ENCODE results near the gene ITIH3.

ITIH3 gene

GRCh38 chr3:52793702-52794611 lies 639 bp upstream of the ITIH3 start:
- no peak overlapping the region for H3K4me3 ChIP-seq (ENCODE audit: low read depth, low read length)

GRCh38 chr3:52795298-52795900 lies 803 bp downstream of the ITIH3 start:
- no peak overlapping the region for H3K4me3 ChIP-seq (ENCODE audit: low read depth, low read length)

- no peak overlapping the region for H3K4me3 ChIP-seq (ENCODE audit: low read depth, low read length)
These were observed 1.8 kb downstream of the ITIH3 start for GRCh38 chr3:52796411-52796810.

- no peak overlapping the region for H3K4me3 ChIP-seq (ENCODE audit: low read depth, low read length)
These were observed 3.9 kb downstream of the ITIH3 start for GRCh38 chr3:52798376-52798977.

- no peak overlapping the region for H3K4me3 ChIP-seq (ENCODE audit: low read depth, low read length)
These were observed 4.4 kb downstream of the ITIH3 start for GRCh38 chr3:52798978-52799476.

GRCh38 chr3:52800079-52800478 lies 5.5 kb downstream of the ITIH3 start:
- H3K4me3 ChIP-seq (ENCODE audit: low read depth, low read length), result no peak overlapping the region

GRCh38 chr3:52801839-52802238 lies 7.2 kb downstream of the ITIH3 start:
- no peak overlapping the region for H3K4me3 ChIP-seq (ENCODE audit: low read depth, low read length)

GRCh38 chr3:52805270-52806039 lies 10.9 kb downstream of the ITIH3 start:
- no peak overlapping the region for H3K4me3 ChIP-seq (ENCODE audit: low read depth, low read length)

- H3K4me3 ChIP-seq (ENCODE audit: low read depth, low read length), result no peak overlapping the region
These were observed 14.6 kb downstream of the ITIH3 start for GRCh38 chr3:52809149-52809548.

GRCh38 chr3:52809662-52810377 lies 15.2 kb downstream of the ITIH3 start:
- H3K4me3 ChIP-seq (ENCODE audit: low read depth, low read length), result no peak overlapping the region

GRCh38 chr3:52810923-52811322 lies 16.3 kb downstream of the ITIH3 start:
- H3K4me3 ChIP-seq (ENCODE audit: low read depth, low read length), result no peak overlapping the region

- H3K4me3 ChIP-seq (ENCODE audit: low read depth, low read length), result no peak overlapping the region
These were observed 16.9 kb downstream of the ITIH3 start for GRCh38 chr3:52811452-52812011.

GRCh38 chr3:52813810-52814209 lies 19.2 kb downstream of the ITIH3 start:
- no peak overlapping the region for H3K4me3 ChIP-seq (ENCODE audit: low read depth, low read length)

GRCh38 chr3:52816199-52816598 lies 21.6 kb downstream of the ITIH3 start:
- no peak overlapping the region for H3K4me3 ChIP-seq (ENCODE audit: low read depth, low read length)

GRCh38 chr3:52816654-52817053 lies 22.1 kb downstream of the ITIH3 start:
- H3K4me3 ChIP-seq (ENCODE audit: low read depth, low read length), result no peak overlapping the region

- H3K4me3 ChIP-seq (ENCODE audit: low read depth, low read length), result no peak overlapping the region
These were observed 22.6 kb downstream of the ITIH3 start for GRCh38 chr3:52817221-52817620.

GRCh38 chr3:52817860-52818259 lies 23.3 kb downstream of the ITIH3 start:
- H3K4me3 ChIP-seq (ENCODE audit: low read depth, low read length), result no peak overlapping the region

- H3K4me3 ChIP-seq (ENCODE audit: low read depth, low read length), result no peak overlapping the region
These were observed 25.3 kb downstream of the ITIH3 start for GRCh38 chr3:52819936-52820335.

GRCh38 chr3:52820736-52821135 lies 26.1 kb downstream of the ITIH3 start:
- no peak overlapping the region for H3K4me3 ChIP-seq (ENCODE audit: low read depth, low read length)

- H3K4me3 ChIP-seq (ENCODE audit: low read depth, low read length), result no peak overlapping the region
These were observed 27.8 kb downstream of the ITIH3 start for GRCh38 chr3:52822363-52822762.

Data from iPS-11a (cell line).